Colonic mucosa (tissue), 4 donors: ENCODE data around the gene FNDC3B. TPM values are rescaled to one million over a fixed set of nuclear protein-coding genes. Genes with fewer than 3 reads are reported as not detected.

Experiments
- DNase-seq: peaks from one replicate; pipeline ENCODE4 v3.0.0-alpha.2; 2020
- H3K27ac ChIP-seq: fragments of 200-600 bp; one replicate; pipeline ENCODE4 v1.8.0; 2021
- H3K27me3 ChIP-seq: fragments of 200-600 bp; one replicate; pipeline ENCODE4 v1.8.0; 2021
- H3K36me3 ChIP-seq: fragments of 200-600 bp; one replicate; pipeline ENCODE4 v1.8.0; 2021
- H3K4me1 ChIP-seq: fragments of 200-600 bp; one replicate; pipeline ENCODE4 v1.8.0; 2021; ENCODE audit warnings: mild to moderate bottlenecking
- H3K4me3 ChIP-seq: fragments of 200-600 bp; one replicate; pipeline ENCODE4 v1.8.0; 2021
- H3K9ac ChIP-seq, 2 donors: one replicate each; pipeline ENCODE4 v1.7.0; 2013; ENCODE audit warnings: control low read depth in 2 of 2, low read depth in 2 of 2, low read length in 2 of 2
- H3K9me3 ChIP-seq: fragments of 200-600 bp; one replicate; pipeline ENCODE4 v1.8.0; 2021
- CTCF ChIP-seq: fragments of 200-600 bp; IDR thresholded peaks from one replicate; pipeline ENCODE4 v1.8.0; 2022; ENCODE audit warnings: antibody characterized with exemption, mild to moderate bottlenecking
- intact Hi-C: fragments of 100-400 bp; cut with DNase I; formaldehyde crosslinking; loops from one replicate; pipeline ENCODE4 v1.14.1; 2022
- total RNA-seq, 2 donors: library from RNA; stranded (reverse); fragmentation: NEBNext Ultra II Directional in 1 of 2; extraction: Animal tissue kit (Norgen Biotek cat#: 25700) in 1 of 2; gene quantifications; one replicate each; pipeline ENCODE4 v1.2.1, GENCODE V29; 2021
- donor health status: healthy.
- donor health status: DM: no; HTN: no; CAD: no.
- donor health status: DM: no; HTN: no; CAD: no.

Gene FNDC3B
- total RNA-seq, 2 donors from 2014 or later: 66.7 to 142 TPM

DNA sequence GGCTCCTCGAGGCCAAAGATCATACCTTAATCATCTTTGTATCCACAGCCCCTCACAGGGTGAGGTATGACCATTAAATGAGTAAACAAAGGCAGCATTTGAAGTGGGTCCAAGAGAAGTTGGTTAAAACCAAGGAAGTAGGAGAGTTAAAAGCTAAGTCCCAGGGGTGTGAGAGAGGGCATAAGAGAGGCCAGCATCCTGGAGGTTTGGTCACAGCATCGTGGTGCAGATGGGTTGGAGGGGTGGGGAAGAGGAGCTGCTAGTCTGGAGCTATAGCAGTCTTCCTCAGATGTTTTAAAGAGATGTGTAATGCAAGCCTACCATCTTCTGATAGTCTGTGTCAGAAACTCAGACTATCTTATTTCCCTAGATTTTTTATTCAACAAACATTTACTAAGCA, 253.7 kb downstream of the FNDC3B start:
- Histone ChIP-seq H3K27me3 (no peaks in the 10 kb centered on the region), H3K4me1 (no peaks in the 10 kb centered on the region), H3K9ac (no peak overlapping the region), H3K4me3 (no peak overlapping the region), H3K9me3 (no peaks in the 10 kb centered on the region), H3K27ac (no peak overlapping the region), H3K36me3 (peaks cover 4% of the 10 kb centered on the region)
- DNase-seq: no peak
- intact Hi-C loops: no loop called here
- TF ChIP-seq CTCF: no peak

DNA sequence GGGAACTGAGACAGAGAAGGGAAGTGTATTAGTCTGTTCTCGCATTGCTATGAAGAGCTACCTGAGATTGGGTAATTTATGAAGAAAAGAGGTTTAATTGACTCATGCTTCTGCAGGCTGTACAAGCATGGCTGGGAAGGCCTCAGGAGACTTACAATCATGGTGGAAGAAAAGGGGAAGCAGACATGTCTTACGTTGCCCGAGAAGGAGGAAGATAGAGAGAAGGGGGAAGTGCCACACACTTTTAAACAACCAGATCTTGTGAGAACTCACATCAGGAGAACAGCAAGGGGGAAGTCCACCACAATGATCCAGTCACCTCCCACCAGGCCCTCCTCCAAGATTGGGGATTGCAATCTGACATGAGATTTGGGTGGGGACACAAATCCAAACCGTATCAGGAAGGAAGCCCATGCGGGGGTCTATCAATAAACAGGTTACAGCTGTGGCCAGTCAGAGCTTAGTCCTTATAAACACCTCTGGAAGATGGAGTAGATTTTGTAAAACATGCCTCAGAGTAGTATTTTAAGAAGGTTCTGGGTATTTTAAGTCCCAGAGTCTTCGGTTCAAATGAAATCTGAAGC, 254.9 kb downstream of the FNDC3B start:
- no peak overlapping the region for H3K27ac ChIP-seq
- H3K4me3 ChIP-seq: no peak overlapping the region
- intact Hi-C loops: no loop called here
- H3K9me3 ChIP-seq: no peaks in the 10 kb centered on the region
- H3K4me1 ChIP-seq: no peaks in the 10 kb centered on the region
- TF ChIP-seq CTCF: no peak
- no peak for DNase-seq
- H3K9ac ChIP-seq: no peak overlapping the region
- H3K27me3 ChIP-seq: no peaks in the 10 kb centered on the region
- peaks cover 4% of the 10 kb centered on the region for H3K36me3 ChIP-seq

GRCh38 chr3:172296248-172296974, 257.0 kb downstream of the FNDC3B start:
- Histone ChIP-seq H3K9me3 (no peaks in the 10 kb centered on the region), H3K27me3 (no peaks in the 10 kb centered on the region), H3K4me1 (no peaks in the 10 kb centered on the region), H3K36me3 (peaks cover 4% of the 10 kb centered on the region), H3K9ac (no peak overlapping the region), H3K27ac (no peak overlapping the region), H3K4me3 (no peak overlapping the region)
- DNase-seq: no peak
- TF ChIP-seq CTCF: no peak
- intact Hi-C loops: no loop called here

GRCh38 chr3:172296975-172297332, 257.6 kb downstream of the FNDC3B start:
- intact Hi-C loops: no loop called here
- H3K36me3 ChIP-seq: peaks cover 8% of the 10 kb centered on the region

DNA sequence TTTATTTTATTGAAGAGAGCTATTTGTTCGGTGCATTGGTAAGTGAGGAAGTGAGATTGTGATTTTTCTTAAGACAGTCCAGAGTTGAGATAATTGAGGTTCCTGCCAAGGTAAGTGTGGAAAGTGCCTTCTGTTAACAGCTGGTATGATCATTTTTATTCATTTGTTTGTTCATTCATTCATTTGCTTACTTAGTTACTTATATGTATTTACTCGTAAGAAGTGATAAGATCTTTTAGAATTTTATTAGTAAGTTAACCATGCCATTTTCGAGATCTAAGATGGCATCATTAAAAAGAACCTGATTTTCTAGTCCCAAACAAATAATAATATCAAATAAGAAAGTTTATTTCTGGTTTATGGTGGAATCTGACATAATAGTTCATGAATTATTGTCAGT, 258.9 kb downstream of the FNDC3B start:
- H3K9me3 ChIP-seq: no peaks in the 10 kb centered on the region
- no peaks in the 10 kb centered on the region for H3K4me1 ChIP-seq
- peaks cover 8% of the 10 kb centered on the region for H3K36me3 ChIP-seq
- no peak for TF ChIP-seq CTCF
- H3K4me3 ChIP-seq: no peak overlapping the region
- no peak overlapping the region for H3K27ac ChIP-seq
- intact Hi-C loops: no loop called here
- DNase-seq: no peak
- H3K27me3 ChIP-seq: no peaks in the 10 kb centered on the region
- no peak overlapping the region for H3K9ac ChIP-seq

More at GRCh38 chr3:172296975-172297332, 257.6 kb downstream of the FNDC3B start:
- H3K9me3 ChIP-seq: no peaks in the 10 kb centered on the region
- no peak for TF ChIP-seq CTCF
- no peaks in the 10 kb centered on the region for H3K4me1 ChIP-seq
- H3K27ac ChIP-seq: no peak overlapping the region
- no peaks in the 10 kb centered on the region for H3K27me3 ChIP-seq
- H3K4me3 ChIP-seq: no peak overlapping the region
- H3K9ac ChIP-seq: no peak overlapping the region
- DNase-seq: no peak
